SJCRH30 (cell line): Measurements from ENCODE around the gene SF3A2. TPM values are rescaled to one million over a fixed set of nuclear protein-coding genes. Genes with fewer than 3 reads are reported as not detected.

ENCODE experiments used
- DNase-seq, 2 experiments: peaks; one replicate each; pipeline ENCODE4 v3.0.0-alpha.2; 2015 to 2020
- H3K27ac ChIP-seq: fragments of 250-450 bp; sonication (Bioruptor Pico); 2 replicates; pipeline ENCODE4 v1.5.1; 2020; ENCODE audit warnings: mild to moderate bottlenecking, moderate library complexity
- H3K27me3 ChIP-seq: fragments of 250-450 bp; sonication (Bioruptor Pico); 2 replicates; pipeline ENCODE4 v1.5.1; 2020; ENCODE audit warnings: mild to moderate bottlenecking, moderate library complexity
- H3K36me3 ChIP-seq: fragments of 250-450 bp; sonication (Bioruptor Pico); 2 replicates; pipeline ENCODE4 v1.5.1; 2020; ENCODE audit warnings: mild to moderate bottlenecking, moderate library complexity
- H3K4me1 ChIP-seq: fragments of 250-450 bp; sonication (Bioruptor Pico); 2 replicates; pipeline ENCODE4 v1.5.1; 2020; ENCODE audit warnings: mild to moderate bottlenecking, moderate library complexity
- H3K4me3 ChIP-seq: fragments of 250-450 bp; sonication (Bioruptor Pico); 2 replicates; pipeline ENCODE4 v1.5.1; 2020; ENCODE audit warnings: mild to moderate bottlenecking, moderate library complexity
- H3K9me3 ChIP-seq: fragments of 250-450 bp; sonication (Bioruptor Pico); replicated peaks from 2 replicates; pipeline ENCODE4 v1.5.1; 2020; ENCODE audit warnings: mild to moderate bottlenecking, moderate library complexity
- total RNA-seq: library from RNA; depleted of rRNA; stranded (reverse); fragments of >200 nt; shearing (Covaris generic); gene quantifications from 2 replicates; pipeline ENCODE4 v1.2.3, GENCODE V29; 2014

Gene SF3A2
- total RNA-seq, 1 experiment from 2014 or later, result 49.1 TPM

- no peak for DNase-seq
- Histone ChIP-seq H3K9me3 (no peaks in the 10 kb centered on the region), H3K27ac (no peak overlapping the region), H3K4me1 (no peaks in the 10 kb centered on the region), H3K36me3 (peaks cover 39% of the 10 kb centered on the region), H3K27me3 (no peaks in the 10 kb centered on the region), H3K4me3 (no peak overlapping the region)
These were observed 8.2 kb upstream of the SF3A2 start for GRCh38 chr19:2228157-2229030.

GRCh38 chr19:2229103-2230032, 7.3 kb upstream of the SF3A2 start:
- H3K4me1 ChIP-seq, result no peaks in the 10 kb centered on the region
- no peak overlapping the region for H3K4me3 ChIP-seq
- H3K36me3 ChIP-seq, result peaks cover 39% of the 10 kb centered on the region
- H3K9me3 ChIP-seq, result no peaks in the 10 kb centered on the region
- no peak overlapping the region for H3K27ac ChIP-seq
- H3K27me3 ChIP-seq, result no peaks in the 10 kb centered on the region
- no peak for DNase-seq

- H3K4me1 ChIP-seq, result no peaks in the 10 kb centered on the region
- no peak overlapping the region for H3K27ac ChIP-seq
- DNase-seq, result no peak
- no peak overlapping the region for H3K4me3 ChIP-seq
- no peaks in the 10 kb centered on the region for H3K27me3 ChIP-seq
- H3K36me3 ChIP-seq, result peaks cover 34% of the 10 kb centered on the region
- no peaks in the 10 kb centered on the region for H3K9me3 ChIP-seq
These were observed 6.5 kb upstream of the SF3A2 start for GRCh38 chr19:2230033-2230531.

GRCh38 chr19:2230807-2231533, 5.7 kb upstream of the SF3A2 start:
- no peaks in the 10 kb centered on the region for H3K27me3 ChIP-seq
- H3K4me3 ChIP-seq, result no peak overlapping the region
- peaks cover 27% of the 10 kb centered on the region for H3K36me3 ChIP-seq
- no peaks in the 10 kb centered on the region for H3K9me3 ChIP-seq
- no peaks in the 10 kb centered on the region for H3K4me1 ChIP-seq
- H3K27ac ChIP-seq, result no peak overlapping the region
- no peak for DNase-seq

- Histone ChIP-seq H3K27ac (no peak overlapping the region), H3K9me3 (no peaks in the 10 kb centered on the region), H3K36me3 (peaks cover 22% of the 10 kb centered on the region), H3K4me3 (no peak overlapping the region), H3K4me1 (no peaks in the 10 kb centered on the region), H3K27me3 (no peaks in the 10 kb centered on the region)
- no peak for DNase-seq
These were observed 4.9 kb upstream of the SF3A2 start for GRCh38 chr19:2231621-2232221.

GRCh38 chr19:2232286-2233151, 4.1 kb upstream of the SF3A2 start:
- no peak overlapping the region for H3K4me3 ChIP-seq
- no peak for DNase-seq
- no peaks in the 10 kb centered on the region for H3K27me3 ChIP-seq
- H3K4me1 ChIP-seq, result peaks cover 2% of the 10 kb centered on the region
- H3K9me3 ChIP-seq, result no peaks in the 10 kb centered on the region
- no peak overlapping the region for H3K27ac ChIP-seq
- H3K36me3 ChIP-seq, result peaks cover 25% of the 10 kb centered on the region

GRCh38 chr19:2233601-2234280, 2.9 kb upstream of the SF3A2 start:
- Histone ChIP-seq H3K27ac (no peak overlapping the region), H3K4me1 (peaks cover 11% of the 10 kb centered on the region), H3K36me3 (peaks cover 30% of the 10 kb centered on the region), H3K27me3 (no peaks in the 10 kb centered on the region), H3K9me3 (no peaks in the 10 kb centered on the region), H3K4me3 (no peak overlapping the region)
- DNase-seq, result no peak

- peaks cover 24% of the 10 kb centered on the region for H3K36me3 ChIP-seq
- no peaks in the 10 kb centered on the region for H3K27me3 ChIP-seq
- peak overlapping the region; percentile 82 for H3K4me3 ChIP-seq
- no peak for DNase-seq
- H3K4me1 ChIP-seq, result peaks cover 14% of the 10 kb centered on the region
- H3K27ac ChIP-seq, result peak overlapping the region; percentile 91
- H3K9me3 ChIP-seq, result no peaks in the 10 kb centered on the region
These were observed 1.6 kb upstream of the SF3A2 start for GRCh38 chr19:2234996-2235380.

GRCh38 chr19:2235381-2236063, 1.1 kb upstream of the SF3A2 start:
- H3K4me3 ChIP-seq, result peak overlapping the region; percentile 82
- H3K36me3 ChIP-seq, result peaks cover 21% of the 10 kb centered on the region; the same call in 1 of the 2 replicates
- peaks cover 14% of the 10 kb centered on the region for H3K4me1 ChIP-seq
- H3K27ac ChIP-seq, result peak overlapping the region; percentile 91
- H3K27me3 ChIP-seq, result no peaks in the 10 kb centered on the region
- peak; percentile 50 to 57 for DNase-seq
- H3K9me3 ChIP-seq, result no peaks in the 10 kb centered on the region

GRCh38 chr19:2236064-2236313, 635 bp upstream of the SF3A2 start:
- H3K27me3 ChIP-seq, result no peaks in the 10 kb centered on the region
- peak overlapping the region; percentile 82 for H3K4me3 ChIP-seq
- DNase-seq, result no peak
- peaks cover 14% of the 10 kb centered on the region for H3K4me1 ChIP-seq
- H3K9me3 ChIP-seq, result no peaks in the 10 kb centered on the region
- peak overlapping the region; percentile 91 for H3K27ac ChIP-seq
- H3K36me3 ChIP-seq, result peaks cover 21% of the 10 kb centered on the region; the same call in 1 of the 2 replicates

- H3K4me1 ChIP-seq, result peaks cover 14% of the 10 kb centered on the region
- H3K36me3 ChIP-seq, result peaks cover 21% of the 10 kb centered on the region; the same call in 1 of the 2 replicates
- no peak for DNase-seq
These were observed 636 bp downstream of the SF3A2 start for GRCh38 chr19:2237051-2237868.

GRCh38 chr19:2237869-2238153, 1.2 kb downstream of the SF3A2 start:
- peaks cover 24% of the 10 kb centered on the region; the same call in 1 of the 2 replicates for H3K36me3 ChIP-seq
- H3K27ac ChIP-seq, result no peak overlapping the region
- H3K9me3 ChIP-seq, result no peaks in the 10 kb centered on the region
- peaks cover 14% of the 10 kb centered on the region for H3K4me1 ChIP-seq
- H3K27me3 ChIP-seq, result no peaks in the 10 kb centered on the region
- no peak for DNase-seq
- H3K4me3 ChIP-seq, result peak overlapping the region; percentile 82

More at GRCh38 chr19:2237051-2237868, 636 bp downstream of the SF3A2 start:
- H3K27me3 ChIP-seq, result no peaks in the 10 kb centered on the region
- H3K27ac ChIP-seq, result peak overlapping the region; percentile 91
- no peaks in the 10 kb centered on the region for H3K9me3 ChIP-seq
- peak overlapping the region; percentile 82 for H3K4me3 ChIP-seq
